GM19324 (cell line): ENCODE measurements around the gene FBXO8.
"Not testable (repeated sequence)": the region's sequence is repeated elsewhere in the genome, so short reads cannot be mapped to it uniquely, and the experiment has no call there.

Source experiments
- ATAC-seq: cut with Tn5 transposase; IDR thresholded peaks from one replicate; pipeline ENCODE4 v1.9.1; 2021; ENCODE audit warnings: mild to moderate bottlenecking, moderate library complexity; ENCODE audit not compliant: unreplicated experiment, low FRiP score

The FBXO8 gene

GRCh38 chr4:174284487-174284886 is 1.0 kb upstream of the FBXO8 start:
- ATAC-seq = no peak

DNA sequence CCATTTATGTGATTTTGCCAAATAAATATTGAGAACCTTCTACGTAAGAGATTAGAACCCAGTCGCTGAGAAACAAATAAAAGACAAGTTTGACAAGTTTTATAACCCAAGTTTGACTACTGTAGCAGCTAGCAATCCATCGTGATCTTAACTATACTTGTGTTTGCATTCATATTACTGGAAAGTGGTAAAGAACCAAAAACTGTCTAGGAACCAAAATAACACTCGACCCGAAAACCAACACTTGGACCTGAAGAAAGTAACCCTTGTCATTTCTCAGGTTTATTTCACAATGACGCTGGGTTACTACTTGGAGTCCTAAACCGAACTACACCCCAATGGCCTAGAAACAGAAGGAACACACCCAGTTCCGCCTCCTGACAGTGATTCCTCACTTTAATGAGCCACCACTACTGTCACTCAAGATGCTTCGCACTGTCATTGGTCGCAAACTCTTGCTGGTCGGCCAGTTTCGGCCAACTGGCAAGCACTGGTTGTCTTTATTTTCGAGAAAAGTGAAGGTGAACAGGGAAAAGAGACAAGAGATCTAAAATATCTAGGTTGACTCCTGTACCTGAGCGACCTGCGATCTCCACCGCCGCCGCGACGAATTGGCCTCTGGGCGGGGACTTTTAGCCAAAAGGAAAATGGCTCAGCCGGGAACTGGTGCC is 496 bp downstream of the FBXO8 start:
- peak; percentile 99 for ATAC-seq

- no peak for ATAC-seq
Measured at GRCh38 chr4:174281901-174282300, 1.6 kb downstream of the FBXO8 start.

DNA sequence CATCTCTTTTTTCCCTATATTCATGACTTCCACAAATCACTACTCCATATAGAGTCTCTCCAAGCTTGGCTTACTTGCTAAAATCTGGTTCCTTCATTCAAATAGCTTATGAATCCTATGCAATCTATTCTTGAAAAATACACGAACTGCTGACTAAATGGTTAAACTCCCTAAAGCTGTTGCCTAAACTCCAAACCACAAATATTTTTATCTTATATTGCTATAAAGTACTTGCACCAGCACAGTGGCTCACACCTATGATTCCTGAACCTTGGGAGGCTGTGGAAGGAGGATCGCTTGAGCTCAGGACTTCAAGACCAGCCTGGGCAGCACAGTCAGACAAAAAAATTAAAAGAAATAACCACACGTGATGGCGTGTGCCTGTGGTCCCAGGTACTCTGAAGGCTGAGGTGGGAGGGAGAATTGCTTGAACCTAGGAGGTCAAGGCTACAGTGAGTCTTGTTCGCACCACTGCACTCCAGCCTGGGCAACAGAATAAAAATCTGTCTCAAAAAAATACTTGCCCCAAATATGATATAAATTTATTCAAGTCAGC is 2.2 kb downstream of the FBXO8 start:
- no peak for ATAC-seq

- ATAC-seq = no peak
Measured at GRCh38 chr4:174279433-174280155, 3.9 kb downstream of the FBXO8 start.

DNA sequence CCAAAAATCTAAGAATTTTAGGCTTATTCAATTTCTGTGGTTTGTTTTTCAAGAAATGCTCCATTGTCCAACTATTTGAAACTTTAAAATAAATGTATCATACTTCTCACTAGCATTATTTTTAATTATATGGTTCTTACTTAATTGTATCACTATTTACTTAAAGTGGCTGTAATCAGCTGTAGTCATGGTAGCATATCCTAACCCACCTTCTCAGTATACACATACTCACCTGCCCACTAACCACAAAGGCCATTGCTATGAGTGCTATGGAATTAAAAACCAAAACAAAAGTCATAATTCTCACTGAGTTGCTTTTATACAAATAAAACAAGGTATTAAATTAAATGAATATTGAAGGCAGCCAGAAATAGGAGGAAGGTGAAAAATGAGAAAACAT is 5.0 kb downstream of the FBXO8 start:
- no peak for ATAC-seq

DNA sequence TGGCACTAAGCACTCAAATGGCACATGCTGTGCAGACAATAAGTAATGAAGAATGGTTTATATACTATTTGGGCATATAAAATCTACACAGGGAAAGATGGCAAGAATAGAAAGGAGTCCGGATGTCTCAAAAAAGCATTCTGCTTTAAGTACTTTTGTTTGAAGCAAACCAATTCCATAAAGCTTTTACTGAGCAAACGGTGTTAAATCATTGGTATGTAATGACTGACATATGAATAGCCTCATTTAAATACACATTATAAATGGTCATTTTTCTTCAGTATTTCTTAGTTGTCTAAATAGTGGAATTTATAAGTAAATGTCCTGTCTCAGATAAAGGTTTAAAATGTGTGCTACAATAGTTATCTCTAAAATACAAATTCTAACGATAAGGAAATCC is 6.0 kb downstream of the FBXO8 start:
- no peak for ATAC-seq

- no peak for ATAC-seq
Measured at GRCh38 chr4:174275101-174275500, 8.4 kb downstream of the FBXO8 start.

DNA sequence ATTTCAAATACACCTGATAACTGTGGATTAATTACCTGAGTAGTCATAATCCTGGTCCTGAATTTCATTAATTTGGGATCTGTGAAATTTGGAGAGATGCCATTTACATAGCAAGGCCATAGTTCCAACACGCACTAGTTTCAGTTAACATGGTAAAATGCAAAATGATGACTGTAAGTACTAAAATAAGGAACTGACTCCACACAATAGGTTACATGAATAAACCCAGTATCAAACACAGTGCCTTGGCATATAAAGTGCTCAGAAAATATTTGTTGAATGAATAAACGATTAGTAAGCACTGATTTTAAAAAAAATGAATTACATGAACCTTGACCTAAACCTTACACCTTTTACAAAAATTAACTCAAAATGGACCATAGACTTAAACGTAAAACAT is 9.0 kb downstream of the FBXO8 start:
- no peak for ATAC-seq

DNA sequence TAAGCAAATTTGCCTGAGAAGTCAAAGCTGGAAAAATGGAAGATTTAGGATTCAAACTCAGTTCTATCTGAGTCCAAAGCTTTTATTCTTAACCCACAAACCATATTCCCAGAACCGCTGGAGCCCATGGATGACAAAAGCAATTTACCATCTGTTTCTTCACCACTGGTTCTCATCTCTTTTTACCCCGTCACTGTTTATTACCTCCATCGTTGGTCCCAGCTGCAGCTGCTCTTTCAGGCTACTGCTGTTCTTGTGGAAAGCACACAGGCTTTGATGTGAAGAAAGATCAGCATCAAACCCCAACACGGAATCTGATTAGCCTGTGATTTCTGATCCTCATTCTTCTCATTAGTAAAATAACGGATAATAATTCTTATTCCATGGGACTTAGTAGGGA is 9.5 kb downstream of the FBXO8 start:
- ATAC-seq = no peak

GRCh38 chr4:174266416-174266815 is 17.1 kb downstream of the FBXO8 start:
- ATAC-seq = no peak

DNA sequence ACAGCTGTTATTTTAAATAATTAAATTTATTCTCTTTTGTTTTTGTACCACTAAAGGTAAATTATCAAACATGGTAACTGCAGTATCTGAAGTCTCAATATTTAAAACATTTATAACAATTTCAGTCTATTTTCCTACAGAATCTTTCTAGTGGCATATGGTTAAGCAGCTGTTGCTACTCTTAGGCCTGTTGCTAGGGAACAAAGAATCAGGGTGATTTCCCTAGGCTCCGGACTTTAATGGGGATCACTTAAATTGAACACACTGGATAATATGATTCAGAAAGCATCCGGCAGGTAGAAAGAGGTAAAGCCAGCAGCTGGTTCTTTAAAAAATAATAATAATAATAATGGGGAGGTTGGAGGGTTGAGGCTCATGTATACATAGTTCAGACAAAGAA is 17.6 kb downstream of the FBXO8 start:
- no peak for ATAC-seq

GRCh38 chr4:174263445-174263736 is 20.1 kb downstream of the FBXO8 start:
- no peak for ATAC-seq

DNA sequence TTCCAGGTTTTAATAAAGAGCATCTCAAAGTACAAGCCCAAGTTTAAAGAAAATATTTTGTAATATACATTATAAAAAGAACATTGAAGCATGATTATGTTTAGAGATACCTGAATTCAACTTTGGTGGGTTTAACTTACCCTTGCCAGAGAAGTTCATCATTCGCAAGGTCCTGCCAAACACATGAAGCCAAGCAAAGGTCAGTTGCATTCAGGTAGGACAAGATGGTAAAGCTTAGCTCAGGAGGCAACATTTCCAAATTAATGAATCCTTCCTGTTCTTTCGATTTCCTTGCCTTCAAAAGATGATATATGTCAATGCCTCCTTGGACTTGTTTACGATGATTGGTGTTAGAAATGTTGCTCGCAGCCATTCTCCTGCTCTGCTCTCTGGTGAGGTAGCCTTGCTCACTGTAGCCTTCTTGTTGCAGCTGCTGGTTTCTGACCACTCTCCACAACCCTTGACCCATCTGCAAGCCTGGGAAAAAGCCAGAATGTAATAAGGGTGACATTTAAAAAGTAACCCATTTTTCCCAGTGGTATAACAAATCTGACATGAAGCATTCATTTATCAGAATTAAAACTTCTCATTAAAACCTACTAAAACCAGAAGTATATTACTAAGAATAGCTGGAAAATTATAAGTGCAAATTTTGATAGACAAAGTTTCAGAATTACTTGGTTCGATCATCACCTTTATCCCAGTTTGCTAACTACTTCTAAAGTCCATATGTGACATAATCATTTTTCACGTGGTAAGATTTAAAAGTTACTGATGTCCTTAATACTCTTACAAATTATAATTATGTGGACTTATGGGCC is 20.6 kb downstream of the FBXO8 start:
- ATAC-seq = no peak

GRCh38 chr4:174261432-174261831 is 22.0 kb downstream of the FBXO8 start:
- not testable (repeated sequence) for ATAC-seq

DNA sequence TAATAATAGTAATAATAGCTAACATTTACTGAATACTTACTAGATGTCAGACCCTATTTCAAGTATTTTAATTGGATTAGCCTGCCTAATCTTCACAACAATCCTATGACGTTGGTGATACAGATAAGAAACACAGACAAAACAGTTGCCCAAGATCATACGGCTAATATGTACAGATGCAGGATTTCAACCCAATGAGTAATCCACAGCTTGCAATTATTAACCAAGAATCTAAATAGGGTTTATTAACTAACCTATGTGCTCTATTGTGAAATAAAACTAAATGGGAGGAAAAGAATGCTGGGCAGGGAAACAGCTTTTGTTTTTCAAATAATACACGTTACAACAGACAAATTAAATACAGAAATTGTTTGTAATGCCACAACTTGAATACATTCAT is 23.4 kb downstream of the FBXO8 start:
- ATAC-seq = peak; percentile 47

DNA sequence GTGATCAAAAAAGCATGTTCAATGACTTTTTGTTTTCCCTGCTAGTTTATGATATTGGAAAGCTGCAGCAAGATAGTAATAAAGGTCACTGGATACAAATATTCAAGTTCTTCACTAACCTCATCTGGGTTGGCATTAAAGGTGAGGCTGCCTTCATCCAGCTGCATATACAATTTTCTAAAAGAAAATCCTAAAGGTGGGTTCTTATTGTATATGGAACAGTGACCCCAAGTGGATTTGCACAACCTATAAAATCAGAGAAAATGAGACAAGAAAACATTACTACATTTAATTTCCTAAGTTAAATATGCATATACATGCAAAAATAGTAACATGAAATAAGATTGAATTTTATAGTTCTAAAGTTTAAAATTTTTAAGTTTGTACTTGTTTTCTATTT is 23.9 kb downstream of the FBXO8 start:
- ATAC-seq = no peak

DNA sequence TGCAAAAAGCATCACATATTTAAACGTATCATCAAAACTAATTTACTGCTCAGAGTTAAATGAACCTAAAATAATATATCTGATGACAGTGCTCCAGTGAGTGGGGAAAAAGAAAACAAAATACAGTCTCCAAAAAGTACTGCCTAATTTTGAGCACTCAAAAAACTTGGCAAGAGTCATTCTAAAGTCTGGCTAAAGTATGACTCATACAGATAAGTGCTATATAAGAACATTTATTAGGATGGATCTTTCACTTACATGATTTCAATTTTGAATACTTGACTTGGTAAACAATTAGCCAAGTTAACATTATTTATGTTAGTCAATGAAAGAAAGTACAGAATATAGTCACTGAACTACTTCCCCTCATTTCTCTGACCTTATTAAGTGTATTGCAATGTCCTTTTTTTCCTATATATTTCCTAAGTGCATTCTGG is 27.2 kb downstream of the FBXO8 start:
- ATAC-seq = no peak

DNA sequence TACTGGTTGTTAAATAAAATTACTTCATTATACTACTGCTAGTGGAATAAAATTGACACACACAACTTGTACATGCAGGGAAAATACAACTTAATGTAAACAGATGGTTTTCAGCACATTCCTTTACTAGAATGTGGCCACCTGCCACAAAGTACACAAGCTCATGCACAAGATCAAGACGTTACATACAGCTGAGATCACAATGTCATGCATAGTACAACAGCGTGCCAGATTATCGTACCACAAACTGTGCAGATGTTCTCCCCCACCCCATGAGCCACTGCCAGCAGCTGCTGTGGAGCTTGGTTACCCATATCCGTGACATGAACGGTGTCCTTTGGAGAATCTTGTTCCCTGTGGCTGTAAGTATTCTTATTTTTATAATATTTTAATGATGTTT is 27.7 kb downstream of the FBXO8 start:
- no peak for ATAC-seq

DNA sequence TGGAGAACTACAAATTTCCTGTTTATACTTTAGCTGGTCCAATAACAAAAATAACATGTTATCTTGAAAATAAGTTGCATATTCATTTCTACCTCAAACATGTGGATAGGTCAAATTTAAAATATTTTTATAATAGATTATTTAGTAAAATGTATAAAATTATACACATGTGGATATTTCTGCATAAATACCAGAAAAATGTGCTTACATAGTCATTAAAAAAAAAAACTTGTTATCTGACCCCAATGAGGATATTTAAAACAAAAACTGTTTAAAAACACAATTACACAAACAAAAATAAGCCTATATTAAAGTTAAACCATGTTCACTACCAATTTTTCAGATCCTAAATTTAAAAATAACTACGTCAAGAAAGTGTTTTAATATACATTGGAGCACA is 28.1 kb downstream of the FBXO8 start:
- ATAC-seq = no peak

- ATAC-seq = no peak
Measured at GRCh38 chr4:174254613-174255012, 28.9 kb downstream of the FBXO8 start.
